ENCODE measurements around the gene PCOLCE2.

The PCOLCE2 gene

DNA sequence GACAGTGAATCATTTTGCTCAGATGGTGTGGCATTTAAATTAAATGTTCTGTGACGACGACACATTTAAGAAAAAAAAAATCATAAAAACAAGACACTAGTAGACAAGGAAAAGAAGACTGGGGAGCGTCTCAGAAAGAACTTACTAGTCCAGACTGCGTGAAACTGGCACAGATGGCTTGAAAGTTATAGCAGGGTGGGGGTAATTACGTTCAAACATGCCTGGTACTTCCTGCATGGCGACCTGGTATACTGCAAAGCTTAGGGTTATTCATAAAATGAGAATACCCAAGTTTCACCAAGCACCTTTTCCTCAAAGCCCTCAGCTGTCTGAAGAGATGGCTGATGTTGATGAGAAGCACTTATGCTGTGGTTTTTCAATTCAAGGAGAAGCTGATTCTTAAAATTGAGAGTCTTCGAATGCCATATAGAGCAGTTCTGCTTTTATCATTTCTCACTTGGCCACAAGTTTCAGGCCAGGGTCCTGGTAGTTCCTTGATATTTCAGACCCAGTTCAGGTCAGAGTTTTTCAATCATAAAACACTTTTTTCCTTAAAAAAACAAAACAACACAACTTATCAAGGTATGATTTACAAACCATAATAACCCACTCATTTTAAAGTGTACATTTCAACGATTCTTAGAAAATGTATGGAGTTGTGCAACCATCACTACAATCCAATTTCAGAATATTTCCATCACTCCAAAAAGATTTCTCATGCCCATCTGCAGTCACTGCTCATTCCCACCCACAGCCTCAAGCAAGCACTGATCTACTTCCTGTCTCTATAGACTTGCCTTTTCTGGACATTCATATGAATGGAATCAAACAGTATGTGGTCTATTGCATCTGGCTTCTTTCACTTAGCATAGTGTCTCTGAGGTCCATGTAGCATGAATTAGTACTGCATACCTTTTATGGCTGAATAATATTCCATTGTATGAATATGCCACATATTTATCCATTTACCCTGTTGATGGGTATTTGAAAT lies 24.7 kb downstream of the PCOLCE2 start:
- no peak for DNase-seq (ENCODE audit: low spot score)

DNA sequence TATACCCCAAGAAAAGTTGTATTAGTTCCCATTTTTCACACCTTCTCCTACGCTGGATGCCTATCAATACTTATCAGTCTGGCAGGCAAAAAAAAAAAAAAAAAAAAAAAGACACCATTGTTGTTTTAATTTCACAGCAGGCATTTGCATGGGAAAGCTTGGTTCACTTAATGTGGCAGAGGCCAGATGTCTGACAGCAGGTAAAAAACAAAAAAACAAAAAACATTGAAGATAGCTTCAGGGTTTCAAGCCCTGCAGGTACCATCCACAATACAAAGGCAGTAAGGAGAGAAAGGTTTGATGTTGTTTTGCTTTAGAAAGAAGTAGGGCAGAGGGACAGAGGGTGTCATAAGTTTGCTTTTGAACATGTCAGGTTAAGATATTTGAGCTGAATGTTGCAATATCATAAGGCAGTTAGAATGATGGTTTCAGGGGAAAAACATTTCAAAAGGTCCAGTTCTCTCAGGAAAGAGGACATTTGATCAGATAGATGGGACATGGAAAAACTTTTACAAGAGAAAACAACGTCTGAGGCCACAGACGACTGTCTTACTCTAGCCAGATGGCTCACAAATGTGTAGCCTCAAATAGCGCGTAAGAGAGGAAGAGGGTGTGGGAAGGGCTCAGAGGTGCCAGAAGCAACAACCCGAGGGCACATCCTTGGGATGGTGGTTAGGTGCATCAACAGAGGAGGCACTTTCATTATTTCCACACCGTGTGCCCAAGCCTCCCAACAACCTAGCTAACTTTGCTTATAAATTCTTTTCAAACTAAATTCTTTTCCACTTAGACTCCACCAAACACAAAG lies 25.7 kb downstream of the PCOLCE2 start:
- no peak for DNase-seq (ENCODE audit: low spot score)

DNA sequence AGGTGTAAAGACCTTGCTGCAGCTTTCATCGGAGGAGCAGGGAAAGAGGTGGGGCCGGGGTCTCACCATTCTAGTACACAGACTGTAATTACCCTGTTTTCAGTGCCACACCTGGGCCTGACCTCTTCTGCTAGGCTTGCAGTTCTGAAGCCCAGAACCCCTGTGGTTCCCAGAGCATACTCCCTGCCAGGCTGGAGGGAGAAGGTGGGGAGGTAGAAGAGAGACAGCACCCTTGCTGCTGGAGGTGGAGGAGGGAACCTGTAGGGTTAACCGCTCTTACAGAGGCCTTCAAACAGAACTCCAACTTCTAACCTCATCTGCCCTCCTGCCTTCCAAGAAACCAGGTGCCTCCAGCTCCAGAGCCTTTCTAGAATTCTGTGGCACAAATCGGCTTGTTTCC lies 27.0 kb downstream of the PCOLCE2 start:
- DNase-seq (ENCODE audit: low spot score) = no peak

DNA sequence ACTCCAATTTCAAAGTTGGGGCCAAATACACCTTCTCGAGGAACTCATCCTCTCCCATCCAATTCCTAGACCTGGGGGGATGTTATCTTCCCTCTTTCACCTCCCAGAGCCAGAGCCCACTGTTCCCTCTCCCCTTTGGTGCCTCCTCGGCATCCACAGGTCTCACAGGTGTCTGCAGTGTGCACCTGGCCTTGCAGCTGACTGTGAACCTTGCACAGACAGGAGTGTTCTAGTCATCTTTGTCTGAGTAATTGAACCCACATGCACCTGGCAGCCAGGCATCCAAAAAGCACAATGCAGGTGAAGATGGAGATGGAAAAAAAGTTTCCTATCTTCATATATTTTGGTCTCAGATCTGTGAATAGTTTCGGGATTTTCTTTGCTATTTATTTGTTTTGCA lies 30.8 kb downstream of the PCOLCE2 start:
- no peak for DNase-seq (ENCODE audit: low spot score)

DNA sequence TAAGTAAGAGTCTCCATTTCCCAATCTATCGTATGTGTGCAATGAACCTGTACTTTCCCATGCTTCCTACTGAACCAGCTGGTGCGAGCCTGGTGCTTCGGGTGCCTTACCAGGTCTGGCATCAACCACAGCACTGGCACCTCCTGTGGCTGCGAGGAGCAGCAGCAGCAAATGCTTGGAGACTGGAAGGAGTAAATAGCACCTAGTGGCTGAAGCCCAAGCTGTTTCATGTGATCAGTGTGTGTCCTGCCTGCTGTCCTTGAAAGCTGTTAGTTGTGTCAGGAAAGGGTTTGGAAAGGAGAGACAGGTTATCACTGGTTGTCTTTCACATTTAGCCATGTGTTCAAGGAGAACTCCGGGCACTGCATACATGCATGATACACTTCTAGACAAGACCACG lies 31.8 kb downstream of the PCOLCE2 start:
- peak; percentile 10 for DNase-seq (ENCODE audit: low spot score)

DNA sequence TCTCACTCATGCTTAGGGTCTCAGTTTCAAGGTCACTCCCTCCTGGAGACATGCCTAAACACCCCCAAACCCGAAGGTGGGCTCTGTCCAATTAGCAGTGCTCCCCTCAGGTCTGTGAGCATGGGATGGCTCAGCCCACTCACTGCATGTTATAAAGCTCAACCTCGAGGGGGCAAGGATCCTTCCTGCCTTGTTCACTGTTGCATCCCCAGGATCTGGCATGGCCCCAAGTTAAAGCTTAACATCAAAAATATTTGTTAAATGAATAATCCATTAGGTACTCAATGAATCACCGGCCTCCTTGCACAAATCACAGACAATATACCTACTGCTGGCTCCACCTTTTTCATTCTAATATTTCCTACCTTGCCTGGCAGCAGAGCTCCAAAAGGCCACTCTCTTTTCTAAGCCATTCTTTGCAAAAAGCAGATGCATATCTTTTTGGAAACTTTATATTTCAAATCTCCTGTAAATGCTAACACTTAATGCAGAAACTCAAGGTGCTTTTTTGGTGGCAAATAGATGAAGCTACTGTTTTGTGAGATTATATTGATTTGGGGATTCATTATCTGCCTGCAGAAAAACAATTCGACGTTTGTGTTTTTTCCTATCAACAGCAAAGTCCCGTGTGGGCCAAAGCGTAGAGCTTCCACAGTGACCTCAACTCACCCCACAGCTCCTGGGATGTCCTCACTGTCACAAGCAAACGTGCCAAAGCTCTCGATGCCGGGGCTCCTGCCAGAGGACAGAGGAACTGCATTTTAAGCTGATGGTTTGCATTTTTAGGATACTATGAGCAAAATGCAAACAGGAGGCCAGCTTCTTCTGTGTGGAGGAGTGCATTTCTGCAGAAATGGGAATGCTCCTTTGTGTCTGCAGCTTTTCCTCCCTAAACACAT lies 35.4 kb downstream of the PCOLCE2 start:
- DNase-seq (ENCODE audit: low spot score) = no peak

DNA sequence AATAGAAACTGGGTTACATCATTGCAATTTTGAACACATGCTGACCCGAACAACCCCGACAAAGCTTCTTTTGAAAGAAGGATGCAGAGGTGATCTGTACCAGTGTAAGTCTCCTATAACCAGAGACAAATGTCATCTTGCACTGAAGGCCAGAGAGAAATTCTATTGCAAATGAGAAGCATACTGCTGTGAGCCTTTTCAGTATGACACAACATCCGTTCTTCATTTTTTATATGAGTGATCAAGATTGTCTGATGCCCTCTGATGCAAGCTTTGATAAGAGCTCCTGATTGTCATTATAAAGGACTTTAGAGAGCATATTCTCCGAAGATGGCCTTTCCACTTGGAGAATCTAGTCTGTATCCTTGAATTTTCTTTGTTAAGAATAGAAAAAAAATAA lies 36.9 kb downstream of the PCOLCE2 start:
- DNase-seq (ENCODE audit: low spot score) = no peak

DNA sequence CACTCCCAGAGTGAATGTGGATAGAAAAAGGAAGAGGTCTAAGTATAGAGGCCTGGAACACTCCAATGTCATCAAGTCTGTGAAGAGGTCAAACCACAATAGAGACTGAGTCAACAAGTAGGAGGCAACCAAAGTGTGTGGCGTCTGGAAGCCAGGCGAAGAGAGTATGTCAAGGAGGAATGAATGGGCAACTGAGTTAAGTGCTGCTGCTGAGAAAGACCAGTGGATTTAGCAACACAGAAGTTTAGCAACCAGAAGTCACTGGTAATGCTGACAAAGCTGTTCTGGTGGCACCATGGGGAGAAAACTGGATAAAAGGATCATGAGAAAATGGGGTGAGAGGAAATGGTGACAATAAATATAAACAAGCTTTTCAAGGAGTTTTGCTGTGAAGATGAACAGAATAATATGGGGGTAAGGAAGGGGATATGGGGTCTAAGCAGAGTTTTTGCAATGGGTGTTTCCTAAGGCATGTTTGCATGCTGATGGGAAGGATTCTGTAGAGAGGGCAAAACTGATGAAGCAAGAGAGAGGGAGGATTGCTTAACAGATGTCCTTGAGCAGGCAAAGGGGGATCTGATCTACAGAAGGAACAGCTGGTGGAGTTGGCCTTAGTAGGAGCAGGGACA lies 38.4 kb downstream of the PCOLCE2 start:
- DNase-seq (ENCODE audit: low spot score) = no peak

DNA sequence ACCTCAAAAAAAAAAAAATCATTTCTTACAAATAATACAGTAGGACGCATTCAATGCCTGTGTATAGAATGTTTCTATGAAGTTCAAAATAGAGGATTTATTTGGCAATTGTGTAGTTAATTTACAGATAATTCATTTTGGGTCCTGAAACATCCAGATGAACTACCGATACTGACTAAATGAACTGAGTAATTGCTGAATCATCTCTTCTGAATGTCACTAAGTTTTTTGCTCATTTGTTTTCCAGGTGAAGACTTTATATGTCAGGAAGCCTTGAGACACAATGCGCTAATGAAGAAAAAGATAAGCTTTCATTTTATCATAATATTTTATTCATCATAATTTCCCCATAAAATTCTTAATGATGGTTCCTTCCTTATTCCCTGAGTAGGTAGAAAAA lies 39.7 kb downstream of the PCOLCE2 start:
- DNase-seq (ENCODE audit: low spot score) = no peak

DNA sequence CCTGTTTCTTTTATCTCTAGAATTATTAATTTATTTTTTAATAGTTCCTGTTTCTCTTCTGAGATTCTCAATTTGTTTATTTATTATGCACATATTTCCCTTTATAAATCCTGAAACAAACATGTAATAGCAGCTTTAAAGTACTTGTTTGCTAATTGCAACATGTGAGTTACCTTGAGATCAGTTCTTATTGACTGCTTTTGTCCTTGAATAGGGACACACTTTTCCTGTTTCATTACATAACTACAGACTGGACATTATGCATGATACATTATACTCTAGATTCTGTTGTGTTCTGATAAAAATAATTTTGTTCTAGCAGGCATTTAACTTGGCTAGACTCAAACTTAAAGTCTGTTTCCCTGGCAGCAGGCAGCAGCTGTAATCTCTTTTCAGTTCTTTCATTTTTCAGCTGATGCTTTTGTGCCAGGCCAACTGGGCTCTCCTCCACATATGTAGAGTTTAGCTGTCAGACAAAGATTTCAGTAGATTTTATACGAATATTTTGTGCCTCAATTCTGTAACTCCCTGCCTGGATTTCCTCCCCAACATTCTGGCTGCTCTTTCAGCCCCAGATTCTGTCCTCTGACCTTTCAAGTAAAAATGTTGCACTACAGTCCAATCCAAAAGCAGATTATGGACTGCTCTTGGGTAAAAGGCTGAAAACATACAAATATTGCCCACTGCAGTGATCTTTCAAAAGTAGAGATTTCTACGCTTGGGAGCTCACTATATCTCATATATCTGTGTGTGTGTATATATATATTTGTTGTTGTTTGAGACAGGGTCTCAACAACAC lies 41.9 kb downstream of the PCOLCE2 start:
- DNase-seq (ENCODE audit: low spot score) = no peak

DNA sequence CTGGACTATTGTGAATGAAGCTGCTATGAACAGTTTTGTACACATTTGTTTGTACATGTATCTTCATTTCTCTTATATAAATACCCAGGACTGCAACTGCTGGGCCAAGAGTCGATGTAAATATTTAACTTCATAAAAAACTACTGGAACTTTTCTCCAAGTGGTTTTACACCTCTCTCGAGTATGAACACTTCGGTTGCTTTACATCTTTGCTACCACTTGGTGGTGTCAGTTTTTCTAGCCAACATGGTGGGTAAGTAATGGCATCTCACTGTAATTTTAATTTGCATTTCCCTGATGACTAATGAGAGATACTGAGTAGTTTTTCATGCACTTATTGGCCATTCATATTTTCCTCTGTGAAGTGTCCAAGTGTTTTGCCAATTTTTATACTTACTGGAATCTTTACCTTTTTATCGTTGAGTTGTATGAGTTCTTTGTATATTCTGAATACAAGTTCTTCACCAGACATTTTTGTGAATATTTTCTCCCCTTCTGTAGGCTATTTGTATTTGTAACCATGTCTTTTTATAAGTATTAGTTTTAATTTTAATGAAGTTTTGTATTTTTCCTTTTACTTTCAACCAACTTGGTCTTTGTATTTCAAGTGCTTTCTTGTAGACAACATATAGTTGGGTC lies 44.4 kb downstream of the PCOLCE2 start:
- DNase-seq (ENCODE audit: low spot score) = no peak

DNA sequence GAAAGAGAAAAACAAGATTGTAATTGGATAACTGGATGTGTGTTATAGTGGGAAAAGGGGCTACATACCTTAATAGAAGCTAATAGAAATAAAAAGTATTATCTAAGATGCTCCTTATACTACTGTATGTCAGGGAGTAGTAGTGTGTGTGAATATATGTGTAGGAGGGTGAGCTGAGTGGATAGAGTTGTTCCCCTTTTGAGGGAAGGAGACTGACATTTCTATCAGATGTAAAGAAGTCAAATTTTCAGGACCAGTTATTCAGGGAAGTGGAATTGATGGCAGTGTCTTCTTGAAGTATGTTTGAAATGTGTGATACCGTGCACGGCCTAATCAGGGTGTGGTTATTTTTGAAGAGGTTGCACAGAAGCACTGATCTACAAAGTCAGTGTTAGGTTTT lies 49.1 kb downstream of the PCOLCE2 start:
- no peak for DNase-seq (ENCODE audit: low spot score)

DNA sequence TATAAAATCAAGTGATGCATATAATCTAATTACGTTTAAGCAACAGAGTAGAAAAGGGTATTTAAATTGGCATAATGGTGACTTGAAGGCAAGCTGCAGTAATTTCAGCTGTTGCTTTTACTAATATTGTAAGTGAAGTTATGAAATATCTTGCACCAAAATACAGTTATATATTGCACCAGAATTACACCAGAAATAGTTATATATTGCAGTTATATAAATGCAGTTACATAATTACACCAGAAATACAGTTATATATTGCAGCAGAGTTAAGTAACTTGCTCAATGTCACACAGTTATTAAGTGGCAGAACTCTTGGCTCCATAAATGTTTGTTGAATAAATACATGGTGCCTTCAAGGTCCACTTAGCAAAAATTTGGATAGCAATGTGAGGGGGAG lies 51.4 kb downstream of the PCOLCE2 start:
- no peak for DNase-seq (ENCODE audit: low spot score)

DNA sequence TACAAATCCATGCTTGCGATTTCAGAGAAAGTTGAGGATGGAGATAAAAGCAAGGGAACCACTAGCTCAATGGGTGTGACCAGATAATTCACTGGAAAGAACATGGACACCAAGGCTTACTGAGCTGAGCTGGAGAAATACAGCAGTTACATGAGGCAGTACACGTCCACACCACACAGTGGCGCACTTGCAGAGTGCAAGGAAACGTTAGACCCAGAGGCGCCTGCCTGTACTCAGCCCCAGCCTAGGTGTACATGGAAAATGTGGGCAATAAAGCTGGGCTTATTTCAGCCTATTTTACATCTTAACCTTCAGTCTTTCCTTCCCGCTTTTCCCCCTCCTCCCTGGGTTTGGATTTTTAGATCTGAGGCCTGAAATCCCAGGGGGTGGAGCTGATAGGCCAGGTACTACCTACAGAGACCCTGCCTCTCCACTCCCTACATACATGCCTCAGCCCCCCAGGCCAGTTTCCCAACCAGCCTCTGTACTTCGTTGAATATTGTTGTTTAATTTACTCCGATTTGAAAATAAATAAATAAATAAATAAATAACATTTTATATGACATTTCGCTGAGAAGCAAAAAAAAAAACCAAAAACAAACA lies 60.1 kb downstream of the PCOLCE2 start:
- DNase-seq (ENCODE audit: low spot score) = peak; percentile 73

DNA sequence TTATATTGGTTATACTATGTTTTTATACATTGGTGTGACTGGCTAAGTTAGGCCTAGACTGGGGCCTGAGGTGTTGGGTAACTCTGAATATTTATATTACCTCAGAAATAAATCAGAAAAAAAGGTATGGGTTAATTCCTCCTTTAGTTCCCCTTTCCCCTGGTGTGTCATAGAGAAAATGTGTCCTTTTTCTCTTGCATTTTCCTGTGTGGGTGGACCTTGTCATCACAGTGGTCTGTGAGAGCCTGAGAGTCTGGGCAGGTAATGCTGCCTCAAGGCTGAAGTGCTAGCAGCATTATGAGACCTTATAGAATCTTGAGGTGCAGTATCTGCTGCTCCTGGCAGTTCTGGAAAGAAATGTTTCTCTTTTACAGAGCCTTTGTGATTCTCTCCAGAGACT lies 69.7 kb downstream of the PCOLCE2 start:
- DNase-seq (ENCODE audit: low spot score) = no peak

DNA sequence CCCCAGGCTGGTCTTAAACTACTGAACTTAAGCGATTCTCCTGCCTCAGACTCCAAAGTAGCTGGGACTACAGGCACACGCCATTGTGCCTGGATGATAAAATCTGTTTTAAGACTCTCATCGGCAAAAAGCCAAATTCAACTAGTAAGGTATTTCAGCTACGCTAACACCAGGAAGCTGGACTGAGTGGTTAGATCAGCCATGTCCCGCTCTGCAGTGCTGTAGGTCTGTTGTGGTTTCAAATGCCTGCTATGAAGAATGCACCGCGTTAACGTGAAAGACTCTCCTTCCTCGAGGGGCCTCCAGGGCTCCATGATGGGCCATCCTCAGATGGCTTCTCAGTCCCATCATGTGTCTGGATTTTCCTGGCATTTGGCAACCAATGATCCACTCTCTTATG lies 70.2 kb downstream of the PCOLCE2 start:
- DNase-seq (ENCODE audit: low spot score) = no peak

DNA sequence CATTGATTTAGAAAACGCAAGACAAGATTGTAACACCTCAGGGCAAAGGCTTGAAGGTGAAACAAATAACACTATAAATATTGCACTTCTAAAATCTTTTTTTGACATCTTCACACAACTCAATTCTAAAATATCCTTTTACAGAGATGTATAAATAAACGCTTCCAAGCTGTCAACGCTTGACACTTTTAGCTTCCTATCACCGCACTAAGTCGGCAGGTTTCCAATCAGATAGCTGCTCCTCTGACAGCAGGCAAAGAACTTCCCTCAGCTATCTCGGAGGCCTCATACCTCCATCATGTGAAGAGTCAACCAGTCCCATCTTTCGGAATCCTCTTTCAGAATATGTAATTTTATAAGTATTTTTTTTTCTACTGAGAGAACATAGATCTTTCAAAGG lies 71.0 kb downstream of the PCOLCE2 start:
- DNase-seq (ENCODE audit: low spot score) = no peak

DNA sequence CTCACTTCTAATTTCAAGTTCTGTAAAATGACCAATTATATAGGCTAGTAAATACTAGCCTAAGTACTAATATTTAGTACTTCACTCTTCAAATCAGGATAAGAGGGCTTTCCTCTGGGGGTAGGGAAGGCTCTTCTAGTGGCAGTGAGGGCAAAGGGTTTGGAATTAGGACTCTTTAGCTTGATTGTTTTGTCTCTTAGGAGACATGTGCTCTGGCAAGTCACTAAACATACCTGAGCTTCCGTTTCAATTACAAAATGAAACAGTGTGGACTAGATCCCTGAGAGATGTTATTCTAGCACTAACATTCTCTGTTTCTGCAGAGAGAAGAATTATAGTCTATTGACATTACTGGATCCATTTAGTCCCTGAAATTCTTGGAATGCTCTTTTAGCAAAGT lies 71.5 kb downstream of the PCOLCE2 start:
- DNase-seq (ENCODE audit: low spot score) = no peak

DNA sequence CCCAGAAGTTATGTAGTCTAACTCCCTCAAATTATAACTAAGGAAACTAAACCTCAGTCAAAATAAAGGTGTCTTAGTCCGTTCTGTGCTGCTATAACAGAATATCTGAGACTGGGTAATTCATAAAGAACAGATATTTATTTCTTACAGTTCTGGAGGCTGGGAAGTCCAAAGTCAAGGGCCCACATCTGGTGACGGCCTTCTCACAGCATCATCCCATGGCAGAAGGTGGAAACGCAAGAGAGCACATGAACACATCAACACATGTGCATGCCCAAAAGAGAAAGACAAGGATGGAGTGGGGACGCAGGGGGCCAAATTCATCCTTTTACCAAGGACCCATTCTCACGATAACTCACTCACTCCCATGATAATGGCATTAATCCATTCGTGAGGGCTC lies 73.1 kb downstream of the PCOLCE2 start:
- no peak for DNase-seq (ENCODE audit: low spot score)

DNA sequence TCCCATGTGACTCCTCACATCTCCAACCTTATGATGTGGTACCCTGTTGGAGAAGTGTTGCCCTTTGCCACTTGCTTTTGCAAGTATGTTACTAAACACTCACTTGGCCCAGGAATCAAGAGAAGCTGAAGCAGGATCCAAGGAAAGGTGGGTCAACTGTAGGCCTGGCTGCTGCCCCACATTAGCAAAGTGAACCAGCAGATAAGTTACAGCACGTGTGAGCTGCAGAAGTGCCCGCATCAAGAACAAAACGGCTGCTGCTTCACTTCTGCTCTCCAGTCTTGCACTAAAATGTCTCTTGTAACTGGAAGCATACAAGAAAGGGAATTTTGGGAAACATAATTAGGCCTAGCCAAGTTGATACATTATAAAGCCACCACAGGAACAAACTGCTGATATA lies 79.6 kb downstream of the PCOLCE2 start:
- no peak for DNase-seq (ENCODE audit: low spot score)

Data from pons (tissue), 1 donor.